CD4-positive, alpha-beta memory T cell (primary cell): ENCODE measurements around the gene ERCC1. TPM values are rescaled to one million over a fixed set of nuclear protein-coding genes. Genes with fewer than 3 reads are reported as not detected.
A peak's percentile ranks its signal among the peaks of the same experiment; 100 is the strongest.
"Not testable (repeated sequence)": the region's sequence is repeated elsewhere in the genome, so short reads cannot be mapped to it uniquely, and the experiment has no call there.

Experiments
- CTCF ChIA-PET: fragments of 350-600 bp; sonication (Branson Sonifier 250); formaldehyde crosslinking; loops from one replicate; lab custom pipeline; 2021; ENCODE audit warnings: inconsistent platforms; ENCODE audit not compliant: partially characterized antibody; lab: Charles Lee
- POLR2A ChIA-PET: fragments of 350-600 bp; sonication (Branson Sonifier 250); formaldehyde crosslinking; loops from one replicate; lab custom pipeline; 2021; ENCODE audit not compliant: partially characterized antibody; lab: Charles Lee
- DNase-seq, 5 donors: peaks; one replicate each; pipeline versions ENCODE4 v3.0.0 to v3.0.0-alpha.2; 2020 to 2022; ENCODE audit warnings: mixed read lengths in 1 of 5
- H3K27ac ChIP-seq: one replicate; pipeline ENCODE4 v1.7.0; 2013; ENCODE audit warnings: low read depth, low read length
- H3K27me3 ChIP-seq: 2 replicates; pipeline ENCODE4 v1.7.0; 2013; ENCODE audit warnings: mild to moderate bottlenecking, low read length, moderate library complexity; ENCODE audit not compliant: insufficient read depth
- H3K36me3 ChIP-seq: 2 replicates; pipeline ENCODE4 v1.7.0; 2013; ENCODE audit warnings: mild to moderate bottlenecking, low read length, moderate library complexity; ENCODE audit not compliant: insufficient read depth
- H3K4me1 ChIP-seq: 2 replicates; pipeline ENCODE4 v1.7.0; 2013; ENCODE audit warnings: mild to moderate bottlenecking, low read length, moderate library complexity; ENCODE audit not compliant: insufficient read depth
- H3K4me3 ChIP-seq, 2 donors: one replicate each; pipeline ENCODE4 v1.7.0; 2013; ENCODE audit warnings: low read length in 2 of 2, mild to moderate bottlenecking in 1 of 2
- H3K9me3 ChIP-seq, 2 donors: one replicate each; pipeline ENCODE4 v1.7.0; 2013; ENCODE audit warnings: low read length in 2 of 2, control low read depth in 1 of 2; ENCODE audit not compliant: control insufficient read depth in 1 of 2
- H3K27ac Mint-ChIP-seq, 7 donors: one replicate each; pipeline ENCODE4 v1.8.0; 2020 to 2021; ENCODE audit warnings: mixed read lengths in 7 of 7, mild to moderate bottlenecking in 6 of 7, inconsistent platforms in 3 of 7, moderate library complexity in 3 of 7
- H3K27me3 Mint-ChIP-seq, 2 donors: one replicate each; pipeline ENCODE4 v1.8.0; 2020 to 2021; ENCODE audit warnings: mixed read lengths in 2 of 2
- H3K36me3 Mint-ChIP-seq, 2 donors: one replicate each; pipeline ENCODE4 v1.8.0; 2020 to 2021; ENCODE audit warnings: mixed read lengths in 2 of 2, inconsistent platforms in 1 of 2, mild to moderate bottlenecking in 1 of 2
- H3K4me1 Mint-ChIP-seq, 4 donors: one replicate each; pipeline ENCODE4 v1.8.0; 2020 to 2021; ENCODE audit warnings: mixed read lengths in 4 of 4, mild to moderate bottlenecking in 1 of 4
- H3K4me3 Mint-ChIP-seq, 8 donors: one replicate each; pipeline ENCODE4 v1.8.0; 2020 to 2021; ENCODE audit warnings: mixed read lengths in 8 of 8, mild to moderate bottlenecking in 7 of 8, moderate library complexity in 6 of 8, inconsistent platforms in 3 of 8
- H3K9me3 Mint-ChIP-seq, 8 donors: one replicate each; pipeline ENCODE4 v1.8.0; 2020 to 2021; ENCODE audit warnings: mixed read lengths in 8 of 8, mild to moderate bottlenecking in 5 of 8, inconsistent platforms in 3 of 8, moderate library complexity in 1 of 8
- intact Hi-C: fragments of 100-400 bp; cut with micrococcal nuclease; formaldehyde crosslinking; loops from one replicate; pipeline ENCODE4 v1.15.1; 2023
- polyA plus RNA-seq, 2 donors: library from polyadenylated mRNA; unstranded; fragments of 300-500 nt; fragmentation: Illumina TruSeq; gene quantifications; one replicate each; pipeline ENCODE4 v1.2.3, GENCODE V29; 2021
- total RNA-seq, 2 experiments: library from RNA; stranded (reverse); gene quantifications; one replicate each; pipeline ENCODE4 v1.2.3, GENCODE V29; 2021

The ERCC1 gene
- total and polyA plus RNA-seq, 4 experiments from 2014 or later = 36.2 to 46.9 (median 42.4) TPM

DNA sequence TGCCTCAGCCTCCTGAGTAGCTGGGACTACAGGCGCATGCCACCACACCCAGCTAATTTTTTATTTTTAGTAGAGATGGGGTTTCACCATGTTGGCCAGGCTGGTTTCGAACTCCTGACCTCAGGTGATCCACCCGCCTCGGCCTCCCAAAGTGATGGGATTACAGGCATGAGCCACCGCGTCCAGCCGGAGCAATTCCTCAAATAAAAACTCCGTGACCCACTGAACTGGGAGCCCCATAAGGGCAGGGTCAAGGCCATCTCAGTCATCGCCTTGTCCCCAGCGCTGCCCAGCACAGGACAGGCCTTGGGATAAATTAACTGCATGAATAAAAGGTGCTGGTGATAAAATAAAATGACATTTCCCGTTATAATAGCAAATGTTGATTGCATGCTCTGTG, 6.2 kb upstream of the ERCC1 start:
- H3K27ac Mint-ChIP-seq, H3K36me3 Mint-ChIP-seq, DNase-seq, H3K4me3 ChIP-seq, H3K36me3 ChIP-seq, H3K27ac ChIP-seq, H3K27me3 Mint-ChIP-seq, H3K9me3 ChIP-seq, H3K9me3 Mint-ChIP-seq, H3K27me3 ChIP-seq, H3K4me3 Mint-ChIP-seq, POLR2A ChIA-PET: not testable (repeated sequence)
- CTCF ChIA-PET = interaction anchor here (1.0 to 2.8 kb wide), 3 partner anchors 9 to 56 kb away, joined by 3 to 11 read pairs (median 5); no protein-coding TSS in a partner anchor
- H3K4me1 ChIP-seq = peaks cover 12% of the 10 kb centered on the region
- intact Hi-C loops = loop anchor here (10.0 kb wide), 1 partner anchor 265 kb away; the partner anchor contains the start of genes QPCTL and SNRPD2
- peaks cover 5 to 19% (median 10%) of the 10 kb centered on the region in 4 donors for H3K4me1 Mint-ChIP-seq

DNA sequence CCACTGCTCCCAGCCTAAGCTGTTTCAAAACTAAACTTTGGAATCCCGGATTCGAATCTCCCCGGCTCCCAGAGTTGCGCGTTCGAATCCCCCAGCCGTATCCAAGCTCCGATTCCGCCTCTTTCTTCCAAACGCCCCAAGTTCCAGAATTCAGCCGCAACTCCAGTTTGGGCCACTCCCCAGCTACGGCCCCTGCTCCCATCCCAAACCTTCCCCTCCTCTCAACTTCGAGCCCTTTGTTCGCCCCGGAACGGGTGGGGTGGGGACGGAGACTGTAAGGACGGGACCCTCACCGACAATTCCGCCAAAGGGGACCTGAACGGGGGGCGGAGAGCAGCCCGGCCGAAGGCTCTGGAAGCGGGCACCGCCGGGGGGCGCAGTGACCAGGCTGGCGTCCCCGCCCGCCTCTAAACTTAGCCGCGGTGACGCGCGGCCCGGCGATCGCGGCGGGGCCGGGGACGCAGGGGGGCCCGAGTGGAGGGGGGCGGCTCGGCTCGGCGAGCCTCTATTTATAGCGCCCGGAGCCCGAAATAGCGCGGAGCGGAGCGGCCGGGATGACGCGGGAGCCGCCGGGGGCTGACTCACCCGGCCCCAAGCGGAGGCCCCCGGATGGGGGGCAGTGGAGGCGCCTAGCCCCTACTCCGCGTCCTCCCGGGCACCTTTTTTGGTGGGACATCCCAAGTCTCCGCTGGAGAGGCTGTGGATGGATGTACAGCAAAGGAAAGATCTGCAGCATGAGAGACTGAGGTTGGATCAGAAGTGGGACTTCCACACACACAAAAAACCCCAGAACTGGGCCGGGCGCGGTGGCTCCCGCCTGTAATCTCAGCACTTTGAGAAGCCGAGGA, 4.9 kb upstream of the ERCC1 start:
- Mint-ChIP-seq H3K36me3 (peaks cover 0 to 1% of the 10 kb centered on the region in 2 donors), H3K9me3 (peaks cover 0 to 2% (median 0%) of the 10 kb centered on the region in 8 donors), H3K4me1 (peaks cover 13 to 30% (median 20%) of the 10 kb centered on the region in 4 donors), H3K27me3 (peaks cover 0 to 2% of the 10 kb centered on the region in 2 donors), H3K4me3 (peak overlapping the region; percentile 60 to 87 (median 76)), H3K27ac (peak overlapping the region in 2 of 7 donors; percentile 59)
- Histone ChIP-seq H3K36me3 (no peaks in the 10 kb centered on the region), H3K4me3 (peak overlapping the region in 1 of 2 donors; percentile 24), H3K4me1 (peaks cover 23% of the 10 kb centered on the region), H3K27ac (no peak overlapping the region), H3K9me3 (no peaks in the 10 kb centered on the region), H3K27me3 (peaks cover 3% of the 10 kb centered on the region)
- DNase-seq = no peak
- POLR2A ChIA-PET = interaction anchor here (0.9 to 1.5 kb wide), 3 partner anchors 11 to 68 kb away, joined by 3 to 12 read pairs (median 9); no protein-coding TSS in a partner anchor
- CTCF ChIA-PET = interaction anchor here (1.0 to 6.0 kb wide), 6 partner anchors 11 to 69 kb away, joined by 3 to 66 read pairs (median 10); partner anchors contain the start of gene PPM1N
- intact Hi-C loops = loop anchor here (10.0 kb wide), 1 partner anchor 266 kb away; the partner anchor contains the start of genes QPCTL and SNRPD2

DNA sequence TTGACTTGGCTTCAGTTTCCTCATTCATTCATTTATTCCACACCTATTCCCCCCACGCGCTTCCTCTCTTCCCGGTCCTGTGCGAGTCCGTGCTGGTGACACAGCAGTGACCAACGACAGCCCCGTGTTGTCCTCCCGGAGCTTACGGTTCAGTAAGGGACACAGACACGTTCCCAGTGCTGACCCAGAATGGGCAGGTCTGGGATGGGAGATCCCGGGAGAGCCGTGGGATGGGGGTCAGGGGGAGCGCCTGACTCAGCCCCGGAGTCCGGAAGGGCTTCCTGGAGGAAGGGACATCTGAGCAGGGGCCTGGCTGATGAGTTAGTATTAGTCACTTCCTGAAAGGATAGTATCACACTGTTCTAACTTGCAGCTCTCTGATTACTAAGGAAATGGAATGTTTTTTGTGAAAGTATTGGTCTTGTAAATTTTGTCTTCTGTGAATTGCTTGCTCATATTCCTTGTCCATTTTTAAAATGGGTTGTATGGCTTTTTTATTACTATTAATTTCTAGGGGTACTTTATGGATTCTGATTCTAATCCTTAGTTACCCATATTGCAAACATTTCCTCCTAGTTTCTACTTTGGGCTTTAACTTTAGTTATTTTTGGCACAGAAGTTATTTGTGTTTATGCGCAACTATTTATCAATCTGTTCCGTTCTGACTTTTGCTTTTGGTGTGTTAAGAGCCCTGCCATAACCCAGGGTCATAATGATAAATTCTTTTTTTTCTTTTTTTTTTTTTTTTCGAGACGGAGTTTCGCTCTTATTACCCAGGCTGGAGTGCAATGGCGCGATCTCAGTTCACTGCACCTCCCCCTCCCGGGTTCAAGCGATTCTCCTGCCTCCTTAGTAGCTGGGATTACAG, 708 bp upstream of the ERCC1 start:
- ChIA-PET CTCF (interaction anchor here (0.6 to 6.0 kb wide), 4 partner anchors 15 to 217 kb away, joined by 3 to 66 read pairs (median 6); no protein-coding TSS in a partner anchor), POLR2A (interaction anchor here (1.2 to 2.2 kb wide), 3 partner anchors 45 to 72 kb away, joined by 3 to 7 read pairs (median 6); no protein-coding TSS in a partner anchor)
- Mint-ChIP-seq H3K4me3 (peak overlapping the region; percentile 91 to 97 (median 94)), H3K27me3 (peaks cover 0 to 2% of the 10 kb centered on the region in 2 donors), H3K9me3 (peaks cover 0 to 2% (median 0%) of the 10 kb centered on the region in 8 donors), H3K27ac (peak overlapping the region; percentile 89 to 97 (median 94)), H3K36me3 (peaks cover 4 to 19% of the 10 kb centered on the region in 2 donors), H3K4me1 (peaks cover 26 to 55% (median 37%) of the 10 kb centered on the region in 4 donors)
- Histone ChIP-seq H3K9me3 (no peaks in the 10 kb centered on the region), H3K4me1 (peaks cover 34% of the 10 kb centered on the region), H3K36me3 (no peaks in the 10 kb centered on the region), H3K27ac (peak overlapping the region; percentile 68), H3K27me3 (peaks cover 3% of the 10 kb centered on the region), H3K4me3 (peak overlapping the region in 1 of 2 donors; percentile 74)
- intact Hi-C loops = loop anchor here (5.0 to 10.0 kb wide), 2 partner anchors 158 to 270 kb away; partner anchors contain the start of genes OPA3, QPCTL and SNRPD2
- peak in 1 of 5 donors; percentile 63 for DNase-seq

DNA sequence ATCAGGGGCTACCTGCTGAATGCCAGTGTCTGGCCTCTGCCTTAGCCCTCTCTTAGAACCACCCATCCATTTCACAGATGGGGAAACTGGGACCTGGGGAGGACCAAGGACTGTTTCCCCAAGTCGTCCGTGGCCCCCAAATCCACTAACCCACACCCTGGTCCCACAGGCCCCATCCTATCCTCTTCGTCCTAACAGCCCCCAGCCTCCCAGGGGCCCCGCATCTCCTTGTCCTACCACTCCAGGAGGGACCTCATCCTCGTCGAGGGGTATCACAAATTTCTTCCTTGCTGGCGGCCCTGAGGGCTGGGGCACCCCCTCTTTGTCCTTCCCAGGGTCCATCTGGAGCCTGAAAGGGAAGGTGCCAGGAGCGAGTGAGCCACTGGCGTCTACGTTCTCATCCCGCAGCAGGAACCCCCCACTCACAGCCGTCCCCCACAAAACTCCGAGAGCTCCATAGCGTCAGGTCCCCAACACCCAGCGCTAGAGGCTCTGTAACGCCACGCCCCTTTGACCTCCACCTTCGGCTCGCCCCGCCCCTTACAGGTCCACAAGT, 606 bp downstream of the ERCC1 start:
- Histone ChIP-seq H3K27me3 (no peaks in the 10 kb centered on the region), H3K27ac (peak overlapping the region; percentile 68), H3K4me1 (peaks cover 30% of the 10 kb centered on the region), H3K4me3 (peak overlapping the region; percentile 54 to 74), H3K36me3 (no peaks in the 10 kb centered on the region), H3K9me3 (no peaks in the 10 kb centered on the region)
- peaks cover 4 to 23% of the 10 kb centered on the region in 2 donors for H3K36me3 Mint-ChIP-seq
- peak overlapping the region; percentile 89 to 97 (median 94) for H3K27ac Mint-ChIP-seq
- H3K9me3 Mint-ChIP-seq = no peaks in the 10 kb centered on the region
- intact Hi-C loops = loop anchor here (1.0 to 10.0 kb wide), 4 partner anchors 18 to 272 kb away; partner anchors contain the start of genes OPA3, PPP1R13L, QPCTL and SNRPD2
- H3K27me3 Mint-ChIP-seq = peaks cover 0 to 2% of the 10 kb centered on the region in 2 donors
- peak in 1 of 5 donors; percentile 72 for DNase-seq
- peaks cover 28 to 54% (median 39%) of the 10 kb centered on the region in 4 donors for H3K4me1 Mint-ChIP-seq
- ChIA-PET CTCF (interaction anchor here (6.0 kb wide), 1 partner anchor 56 kb away, joined by 66 read pairs; no protein-coding TSS in a partner anchor), POLR2A (interaction anchor here (0.7 to 2.2 kb wide), 3 partner anchors 16 to 46 kb away, joined by 3 to 7 read pairs (median 3); no protein-coding TSS in a partner anchor)
- H3K4me3 Mint-ChIP-seq = peak overlapping the region; percentile 91 to 97 (median 94)

DNA sequence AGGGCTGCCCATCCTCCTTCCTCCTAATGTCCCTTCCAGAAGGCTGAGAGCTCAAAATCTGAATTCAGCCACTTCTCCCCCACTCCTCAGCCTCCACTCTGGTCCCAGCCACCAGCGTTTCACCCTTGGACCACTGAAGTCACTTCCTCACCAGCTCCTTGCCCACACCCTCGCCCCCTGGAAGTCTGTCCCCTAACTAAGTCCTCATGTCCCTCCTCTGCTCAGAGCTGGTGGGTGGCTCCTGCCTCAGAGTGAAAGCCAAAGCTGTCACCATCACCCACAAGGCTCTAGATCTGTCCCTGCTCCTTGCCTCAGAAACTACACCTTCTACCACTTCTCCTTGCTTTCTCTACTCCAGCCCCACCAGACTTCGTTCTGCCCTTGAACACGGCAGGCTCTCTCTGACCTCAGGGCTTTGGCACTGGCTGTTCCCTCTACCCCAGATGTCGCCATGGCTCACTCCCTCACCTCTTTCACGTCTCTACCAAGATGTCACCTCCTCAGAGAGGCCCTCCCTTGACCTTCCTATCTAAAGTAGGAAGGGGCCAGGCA, 1.7 kb downstream of the ERCC1 start:
- peaks cover 2% of the 10 kb centered on the region for H3K36me3 ChIP-seq
- no peak overlapping the region for H3K4me3 ChIP-seq
- DNase-seq = no peak
- H3K27me3 Mint-ChIP-seq = no peaks in the 10 kb centered on the region
- CTCF ChIA-PET = interaction anchor here (1.0 kb wide), 1 partner anchor 64 kb away, joined by 4 read pairs; no protein-coding TSS in a partner anchor
- no peaks in the 10 kb centered on the region for H3K9me3 ChIP-seq
- intact Hi-C loops = loop anchor here (5.0 to 10.0 kb wide), 2 partner anchors 160 to 273 kb away; partner anchors contain the start of genes OPA3, QPCTL and SNRPD2
- no peak overlapping the region for H3K27ac ChIP-seq
- peaks cover 25 to 45% (median 33%) of the 10 kb centered on the region in 4 donors for H3K4me1 Mint-ChIP-seq
- POLR2A ChIA-PET = no interaction called here
- H3K27ac Mint-ChIP-seq = peak overlapping the region in 5 of 7 donors; percentile 25 to 85 (median 55)
- H3K4me3 Mint-ChIP-seq = peak overlapping the region in 6 of 8 donors; percentile 29 to 55 (median 43)
- H3K4me1 ChIP-seq = peaks cover 26% of the 10 kb centered on the region
- no peaks in the 10 kb centered on the region for H3K27me3 ChIP-seq
- peaks cover 4 to 31% of the 10 kb centered on the region in 2 donors for H3K36me3 Mint-ChIP-seq
- no peaks in the 10 kb centered on the region for H3K9me3 Mint-ChIP-seq
